ENCODE measurements around the gene CAMTA1.
"Not testable (repeated sequence)": the region's sequence is repeated elsewhere in the genome, so short reads cannot be mapped to it uniquely, and the experiment has no call there.

CAMTA1 gene

GRCh38 chr1:6905790-6906189, 120.5 kb downstream of the CAMTA1 start:
- DNase-seq (ENCODE audit: low read depth in 3 of 3, low spot score in 1 of 3): no peak

GRCh38 chr1:6906783-6907182, 121.5 kb downstream of the CAMTA1 start:
- no peak for DNase-seq (ENCODE audit: low read depth in 3 of 3, low spot score in 1 of 3)

GRCh38 chr1:6907201-6907600, 121.9 kb downstream of the CAMTA1 start:
- no peak for DNase-seq (ENCODE audit: low read depth in 3 of 3, low spot score in 1 of 3)

- DNase-seq (ENCODE audit: low read depth in 3 of 3, low spot score in 1 of 3): no peak
Measured at GRCh38 chr1:6907676-6908434, 122.6 kb downstream of the CAMTA1 start.

- no peak for DNase-seq (ENCODE audit: low read depth in 3 of 3, low spot score in 1 of 3)
Measured at GRCh38 chr1:6909401-6909800, 124.1 kb downstream of the CAMTA1 start.

GRCh38 chr1:6909857-6910256, 124.6 kb downstream of the CAMTA1 start:
- no peak for DNase-seq (ENCODE audit: low read depth in 3 of 3, low spot score in 1 of 3)

GRCh38 chr1:6911021-6911941, 126.0 kb downstream of the CAMTA1 start:
- no peak for DNase-seq (ENCODE audit: low read depth in 3 of 3, low spot score in 1 of 3)

GRCh38 chr1:6911974-6912373, 126.7 kb downstream of the CAMTA1 start:
- DNase-seq (ENCODE audit: low read depth in 3 of 3, low spot score in 1 of 3): no peak

GRCh38 chr1:6912518-6912917, 127.3 kb downstream of the CAMTA1 start:
- no peak for DNase-seq (ENCODE audit: low read depth in 3 of 3, low spot score in 1 of 3)

GRCh38 chr1:6913086-6913485, 127.8 kb downstream of the CAMTA1 start:
- no peak for DNase-seq (ENCODE audit: low read depth in 3 of 3, low spot score in 1 of 3)

GRCh38 chr1:6914706-6915105, 129.5 kb downstream of the CAMTA1 start:
- DNase-seq (ENCODE audit: low read depth in 3 of 3, low spot score in 1 of 3): no peak

- no peak for DNase-seq (ENCODE audit: low read depth in 3 of 3, low spot score in 1 of 3)
Measured at GRCh38 chr1:6915999-6916565, 130.8 kb downstream of the CAMTA1 start.

- DNase-seq (ENCODE audit: low read depth in 3 of 3, low spot score in 1 of 3): no peak
Measured at GRCh38 chr1:6917067-6917466, 131.8 kb downstream of the CAMTA1 start.

- DNase-seq (ENCODE audit: low read depth in 3 of 3, low spot score in 1 of 3): no peak
Measured at GRCh38 chr1:6918186-6918924, 133.1 kb downstream of the CAMTA1 start.

- no peak for DNase-seq (ENCODE audit: low read depth in 3 of 3, low spot score in 1 of 3)
Measured at GRCh38 chr1:6918925-6919511, 133.8 kb downstream of the CAMTA1 start.

- not testable (repeated sequence) for DNase-seq (ENCODE audit: low read depth in 3 of 3, low spot score in 1 of 3)
Measured at GRCh38 chr1:6921506-6921905, 136.3 kb downstream of the CAMTA1 start.

- no peak for DNase-seq (ENCODE audit: low read depth in 3 of 3, low spot score in 1 of 3)
Measured at GRCh38 chr1:6922096-6922931, 137.1 kb downstream of the CAMTA1 start.

GRCh38 chr1:6923012-6923411, 137.8 kb downstream of the CAMTA1 start:
- DNase-seq (ENCODE audit: low read depth in 3 of 3, low spot score in 1 of 3): no peak

- no peak for DNase-seq (ENCODE audit: low read depth in 3 of 3, low spot score in 1 of 3)
Measured at GRCh38 chr1:6923416-6923815, 138.2 kb downstream of the CAMTA1 start.

Data from stimulated activated CD4-positive, alpha-beta T cell treated with anti-CD3 and anti-CD28 coated beads, TNF-alpha, amount 100 ng/mL, for 1 hour (primary cell).